Stimulated activated CD4-positive, alpha-beta T cell treated with anti-CD3 and anti-CD28 coated beads, Interleukin-15, amount 100 ng/mL, for 24 hours (primary cell): ENCODE measurements around the gene AP2A2.

ENCODE experiments used
- DNase-seq: peaks from one replicate; pipeline ENCODE4 v3.0.0-alpha.2; 2020

The AP2A2 gene

DNA sequence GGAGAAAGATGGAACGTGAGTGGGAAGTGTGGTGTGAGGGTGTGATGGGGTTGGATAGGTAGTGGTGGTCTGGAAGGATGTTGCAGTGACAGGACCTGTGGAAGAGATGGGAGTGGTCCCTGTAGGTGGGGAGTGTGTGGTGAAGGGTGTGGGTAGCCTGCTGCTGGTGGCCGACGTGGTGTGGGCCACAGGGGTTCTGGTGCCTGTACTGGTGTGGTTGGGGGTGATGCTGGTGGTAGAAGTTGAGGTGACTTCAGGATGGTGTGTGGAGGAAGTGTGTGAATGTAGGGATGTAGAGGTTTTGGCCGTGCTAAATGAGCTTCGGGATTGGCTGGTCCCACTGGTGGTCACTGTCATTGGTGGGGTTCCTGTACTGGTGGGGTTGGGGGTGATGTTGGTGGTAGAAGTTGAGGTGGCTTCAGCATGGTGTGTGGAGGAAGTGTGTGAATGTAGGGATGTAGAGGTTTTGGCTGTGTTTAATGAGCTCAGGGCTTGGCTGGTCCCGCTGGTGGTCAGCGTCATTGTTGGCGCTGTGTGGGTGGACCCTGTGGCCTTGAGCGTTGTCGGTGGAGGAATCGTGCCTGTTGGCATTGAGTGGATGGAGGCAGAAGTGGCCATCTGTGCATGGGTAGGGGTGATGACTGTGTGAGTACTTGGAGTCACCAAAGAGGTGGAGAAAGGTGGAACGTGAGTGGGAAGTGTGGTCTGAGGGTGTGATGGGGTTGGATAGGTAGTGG, 91.8 kb downstream of the AP2A2 start:
- DNase-seq = no peak

DNA sequence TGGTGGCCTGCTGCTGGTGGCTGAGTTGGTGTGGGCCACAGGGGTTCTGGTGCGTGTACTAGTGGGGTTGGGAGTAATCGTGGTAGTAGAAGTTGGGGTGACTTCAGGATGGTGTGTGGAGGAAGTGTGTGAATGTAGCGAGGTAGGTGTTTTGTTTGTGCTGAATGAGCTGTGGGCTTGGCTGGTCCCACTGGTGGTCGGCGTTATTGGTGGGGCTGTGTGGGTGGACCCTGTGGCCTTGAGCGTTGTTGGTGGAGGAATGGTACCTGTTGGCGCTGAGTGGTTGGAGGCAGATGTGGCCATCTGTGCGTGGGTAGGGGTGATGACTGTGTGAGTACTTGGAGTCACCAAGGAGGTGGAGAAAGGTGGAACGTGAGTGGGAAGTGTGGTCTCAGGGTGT, 92.4 kb downstream of the AP2A2 start:
- DNase-seq = no peak

DNA sequence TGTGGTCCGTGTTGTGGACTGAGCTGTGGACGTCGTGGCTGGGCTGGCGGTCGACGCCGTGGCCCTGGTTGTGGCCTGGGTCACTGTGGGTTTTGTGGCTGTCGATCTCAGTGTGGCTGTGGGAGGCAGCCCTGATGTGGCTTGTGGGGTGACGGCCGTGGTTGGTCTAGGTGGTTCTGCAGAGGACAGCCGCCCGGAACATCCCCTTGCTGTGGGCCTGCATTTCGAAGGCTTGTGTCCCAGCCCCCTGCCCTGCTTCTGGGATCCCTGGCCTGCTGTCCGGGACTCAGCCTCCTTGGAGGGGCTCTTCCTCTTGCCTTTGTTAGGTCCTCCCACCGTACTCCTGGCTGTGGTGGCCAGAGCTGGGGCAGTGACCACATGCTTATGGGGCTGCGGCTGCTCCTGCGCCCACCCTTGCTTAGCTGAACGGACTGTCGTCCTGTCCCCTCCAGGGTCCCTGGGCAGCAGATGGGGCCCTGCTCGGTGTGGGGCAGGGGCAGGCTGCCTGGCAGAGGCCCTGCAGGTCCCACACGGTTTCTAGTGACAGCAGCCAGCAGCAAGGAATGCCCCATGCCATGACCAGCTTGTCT, 93.7 kb downstream of the AP2A2 start:
- DNase-seq = no peak

DNA sequence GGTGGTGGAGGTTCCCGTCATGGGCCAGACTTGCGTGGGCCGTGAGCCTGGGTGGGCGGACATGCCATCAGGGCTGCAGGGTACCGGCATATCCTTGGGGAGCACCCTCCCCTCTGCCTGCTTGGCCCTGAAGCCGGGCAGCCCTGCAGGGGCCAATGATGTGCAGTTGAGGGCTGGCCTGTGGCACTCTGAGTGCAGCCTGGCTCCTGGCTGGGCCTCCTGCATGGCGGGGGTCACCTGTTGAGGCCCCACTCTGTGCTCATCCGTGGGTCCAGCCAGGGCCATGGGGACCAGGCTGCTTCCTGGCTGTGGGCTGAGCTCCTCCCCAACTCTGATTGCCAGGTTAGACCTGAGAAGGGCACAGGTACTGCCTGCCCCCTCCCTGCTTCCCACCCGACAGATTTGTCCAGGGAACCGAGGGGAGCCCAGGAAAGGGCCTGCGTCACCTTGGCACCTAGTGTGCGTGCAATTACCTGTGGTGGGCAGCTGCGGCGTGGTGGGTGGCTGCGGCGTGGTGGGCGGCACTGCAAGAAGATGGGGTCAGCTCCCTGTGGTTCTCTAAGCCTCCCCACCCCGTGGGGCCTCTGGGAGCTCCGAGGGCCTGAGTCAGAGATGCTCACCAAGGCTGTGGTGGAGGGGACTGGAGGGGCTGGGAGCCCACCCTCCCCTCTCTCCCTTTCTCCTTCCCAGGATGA, 94.7 kb downstream of the AP2A2 start:
- DNase-seq = no peak

DNA sequence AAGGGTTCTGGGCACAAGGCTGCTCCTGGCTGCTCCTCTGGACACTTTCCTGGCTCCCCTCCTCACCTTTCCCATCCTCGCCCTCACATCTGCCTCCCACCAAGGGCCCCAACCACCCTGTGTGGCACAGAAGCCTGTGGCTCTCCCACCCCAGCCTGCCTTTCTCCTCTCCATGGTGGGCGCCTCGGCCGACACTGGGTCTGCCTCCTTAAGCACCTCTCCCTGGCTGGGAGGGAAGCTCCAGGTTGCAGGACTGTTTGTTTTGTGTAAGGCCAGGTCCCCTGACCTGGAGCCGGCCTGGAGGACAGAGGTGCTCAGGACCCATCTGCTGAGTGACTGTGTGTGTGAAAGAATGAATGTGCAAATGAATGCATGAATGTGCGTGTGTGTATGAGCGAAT, 96.7 kb downstream of the AP2A2 start:
- DNase-seq = no peak

DNA sequence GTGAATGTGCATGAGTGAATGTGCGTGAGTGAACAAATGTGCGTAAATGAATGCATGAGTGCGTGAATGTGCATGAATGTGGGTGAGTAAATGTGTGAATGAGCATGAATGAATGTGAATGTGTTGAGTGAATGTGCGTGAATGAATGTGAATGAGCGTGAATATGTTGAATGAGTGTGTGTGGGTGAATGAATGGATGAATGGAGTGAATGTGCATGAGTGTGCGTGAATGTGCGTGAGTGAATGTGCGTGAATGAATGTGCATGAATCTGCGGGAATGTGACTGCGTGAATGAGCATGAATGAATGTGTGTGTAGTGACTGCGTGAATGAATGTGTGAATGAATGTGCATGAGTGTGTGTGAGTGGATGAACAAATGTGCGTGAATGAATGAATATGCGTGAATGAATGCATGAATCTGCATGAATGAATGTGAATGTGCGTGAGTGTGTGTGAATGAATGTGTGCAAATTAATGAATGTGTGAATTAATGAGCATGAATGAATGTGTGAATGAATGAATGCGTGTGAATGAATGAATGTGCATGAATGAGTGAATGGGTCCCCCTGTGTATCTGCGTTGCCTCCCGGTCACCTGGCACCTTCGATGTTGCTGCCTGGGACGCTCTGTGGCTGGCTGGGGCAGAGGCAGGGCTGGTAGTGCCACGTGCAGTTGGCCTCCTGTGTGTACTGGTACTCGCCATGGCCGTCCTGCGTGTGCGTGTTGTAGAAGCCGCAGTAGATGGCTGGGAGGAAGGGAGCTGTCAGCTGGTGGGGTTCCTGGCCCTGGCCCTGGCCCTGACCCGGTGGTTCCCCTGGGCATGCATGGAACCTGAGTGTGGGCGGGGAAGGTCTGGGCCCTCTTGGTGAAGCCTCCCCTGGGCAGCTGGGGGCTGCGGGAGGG, 97.5 kb downstream of the AP2A2 start:
- DNase-seq = no peak

DNA sequence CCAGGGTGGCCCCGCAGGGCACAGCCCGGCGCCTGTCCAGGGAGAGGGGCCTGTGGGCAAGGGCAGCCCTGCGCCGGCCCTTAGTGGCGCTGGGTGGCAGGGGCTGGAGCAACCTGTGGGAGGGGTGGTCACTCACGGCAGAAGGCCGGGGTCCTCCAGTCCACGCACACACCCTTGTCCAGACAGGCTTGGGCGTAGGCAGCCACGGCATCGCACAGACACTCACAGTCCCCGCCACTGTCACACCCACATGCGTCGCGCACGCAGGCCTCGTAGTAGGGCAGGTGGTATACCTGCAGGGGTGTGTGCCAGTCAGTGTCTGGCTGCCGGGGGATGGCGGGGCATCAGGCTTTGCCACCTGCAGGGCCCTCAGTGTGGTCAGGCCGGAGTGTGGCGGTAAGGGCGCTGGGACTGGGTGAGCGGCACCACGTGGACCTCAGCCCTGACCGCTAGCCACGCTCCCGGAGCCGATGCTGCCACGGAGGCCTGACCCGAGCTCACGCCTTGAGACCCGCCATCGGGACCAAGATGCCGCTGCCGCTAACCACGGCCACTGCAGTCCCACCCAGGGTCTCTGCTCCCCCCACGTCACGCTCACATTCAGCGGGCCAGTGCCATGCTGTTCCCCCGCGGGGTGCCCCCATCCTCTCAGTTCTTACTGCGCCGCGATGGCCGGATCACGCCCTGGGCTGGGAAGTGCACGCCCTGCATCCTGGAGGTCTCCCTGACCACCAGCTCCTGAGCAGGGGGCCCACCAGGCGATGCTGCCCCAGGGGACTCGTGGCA, 98.3 kb downstream of the AP2A2 start:
- DNase-seq = no peak

DNA sequence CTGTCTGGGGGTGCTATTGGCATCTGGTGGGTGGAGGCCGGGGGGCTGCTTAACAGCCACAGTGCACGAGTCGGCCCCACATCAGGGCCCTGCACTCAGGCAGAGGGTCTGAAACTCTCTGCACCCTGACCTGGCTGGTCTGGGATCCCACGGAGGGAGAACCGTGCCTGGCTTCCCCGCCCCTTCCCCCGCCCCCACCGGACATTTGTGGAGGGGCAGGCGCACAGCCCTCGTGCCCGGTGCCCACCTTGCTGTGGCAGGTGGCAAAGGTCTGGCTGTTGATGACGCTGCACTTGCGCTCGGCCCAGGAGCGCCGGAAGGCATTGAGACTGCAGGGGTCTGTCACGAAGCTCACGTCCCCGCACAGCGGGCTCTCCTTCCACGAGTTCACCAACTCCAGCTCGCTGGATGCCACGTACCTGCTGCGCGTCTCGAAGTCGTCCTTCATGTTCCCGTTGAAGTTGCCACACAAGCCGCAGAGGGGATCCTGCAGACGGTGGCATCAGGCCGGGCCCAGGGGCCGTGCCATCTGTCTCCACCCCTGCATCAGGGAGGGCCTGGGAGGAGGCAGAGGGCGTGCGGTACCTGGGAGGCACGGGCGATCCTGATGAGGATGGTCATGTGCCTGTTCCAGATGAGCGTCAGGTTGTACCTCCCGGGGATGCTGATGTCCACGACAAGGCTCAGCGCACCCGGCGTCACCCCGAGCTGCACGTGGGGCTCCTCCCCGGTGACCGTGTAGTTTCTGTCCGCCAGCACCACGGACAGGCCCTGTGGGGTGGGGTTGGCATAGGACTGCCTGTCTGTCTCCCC, 99.1 kb downstream of the AP2A2 start:
- DNase-seq = no peak

DNA sequence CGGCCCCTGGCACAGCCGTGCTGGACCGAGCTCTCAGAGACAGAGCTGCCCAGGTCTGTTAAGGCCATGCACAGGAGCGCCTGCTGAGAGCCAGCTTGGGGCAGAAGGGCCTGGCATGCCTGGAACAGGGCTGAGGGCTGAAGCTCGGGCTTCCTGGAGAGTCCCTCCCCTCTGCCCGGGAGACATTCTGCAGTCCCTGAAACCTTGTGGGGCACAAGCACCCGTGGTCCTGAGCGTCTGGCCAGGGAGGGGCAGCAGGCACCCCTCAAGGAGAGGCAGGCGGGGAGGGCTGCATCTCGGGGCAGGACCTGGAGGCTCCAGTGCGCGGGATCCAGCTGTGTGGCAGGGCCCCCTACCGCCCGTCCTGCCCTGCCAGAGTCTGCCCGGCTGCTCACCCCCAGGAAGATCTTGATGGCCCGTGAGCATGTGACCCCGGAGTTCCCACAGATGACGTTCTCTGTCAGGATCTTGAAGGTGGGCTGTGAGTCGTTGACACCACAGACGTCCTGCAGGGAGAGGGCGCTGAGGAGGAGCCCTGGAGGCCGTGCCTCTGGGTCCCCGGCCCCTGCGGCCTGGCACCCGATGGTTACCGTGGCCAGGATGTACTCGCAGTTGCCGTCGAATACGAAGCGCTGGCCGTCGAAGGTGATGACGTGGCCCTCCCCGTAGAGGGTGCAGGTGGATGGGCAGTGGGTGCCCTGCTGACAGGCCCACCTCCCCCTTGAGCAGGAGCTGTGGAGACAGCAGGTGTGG, 99.9 kb downstream of the AP2A2 start:
- no peak for DNase-seq

DNA sequence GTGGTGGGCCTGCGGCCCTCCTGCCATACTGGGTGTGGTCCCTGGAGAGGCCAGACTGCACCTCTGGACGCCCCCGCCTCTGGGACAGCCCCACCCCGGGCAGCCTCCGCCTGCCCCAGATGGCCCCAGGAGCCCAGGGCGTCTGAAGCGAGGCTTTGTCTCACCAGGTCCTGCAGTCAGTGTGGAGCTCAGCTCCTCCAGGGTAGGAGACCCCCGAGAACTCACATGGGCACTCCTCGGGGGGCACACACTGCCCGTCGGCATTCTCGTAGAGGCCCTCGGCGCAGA, 100.4 kb downstream of the AP2A2 start:
- DNase-seq = no peak

DNA sequence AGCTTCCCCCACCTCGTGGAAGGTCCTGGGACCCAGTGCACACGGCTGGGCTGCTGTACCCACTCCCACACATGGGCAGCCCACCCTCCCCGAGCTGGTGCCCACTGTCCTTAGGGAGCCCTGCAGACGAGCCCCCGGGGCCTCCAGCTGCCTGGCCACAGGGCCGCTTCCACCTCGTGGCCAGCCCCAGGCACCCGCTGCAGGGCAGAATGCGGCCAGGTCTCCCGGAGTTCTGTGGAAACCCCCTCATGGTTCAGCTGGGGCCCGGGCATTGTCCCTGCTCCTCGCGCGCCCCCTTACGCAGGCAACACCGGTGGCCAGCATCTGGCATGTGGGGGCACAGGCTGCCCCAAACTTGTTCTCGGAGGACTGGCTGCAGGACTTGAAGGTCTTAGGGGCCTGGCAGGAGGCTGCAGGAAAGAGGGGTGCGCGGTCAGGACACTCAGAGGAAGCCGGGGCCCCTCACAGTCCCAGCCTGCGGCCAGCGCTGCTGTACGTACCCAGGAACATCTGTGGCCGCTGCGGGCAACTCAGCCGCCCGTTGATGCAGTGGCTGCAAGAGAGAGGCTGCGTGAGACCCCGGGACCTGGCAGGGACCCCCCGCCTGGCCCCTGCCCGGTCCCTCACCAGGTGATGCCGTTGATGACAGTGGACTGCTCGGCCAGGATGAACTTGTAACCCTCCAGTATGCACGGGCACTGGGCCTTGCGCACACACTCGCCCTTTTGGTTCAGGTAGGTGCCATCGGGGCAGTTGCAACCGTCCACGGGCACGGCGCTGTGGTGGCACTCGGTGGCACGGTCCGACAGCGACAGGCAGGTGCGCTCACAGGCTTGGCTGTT, 101.2 kb downstream of the AP2A2 start:
- DNase-seq = no peak

DNA sequence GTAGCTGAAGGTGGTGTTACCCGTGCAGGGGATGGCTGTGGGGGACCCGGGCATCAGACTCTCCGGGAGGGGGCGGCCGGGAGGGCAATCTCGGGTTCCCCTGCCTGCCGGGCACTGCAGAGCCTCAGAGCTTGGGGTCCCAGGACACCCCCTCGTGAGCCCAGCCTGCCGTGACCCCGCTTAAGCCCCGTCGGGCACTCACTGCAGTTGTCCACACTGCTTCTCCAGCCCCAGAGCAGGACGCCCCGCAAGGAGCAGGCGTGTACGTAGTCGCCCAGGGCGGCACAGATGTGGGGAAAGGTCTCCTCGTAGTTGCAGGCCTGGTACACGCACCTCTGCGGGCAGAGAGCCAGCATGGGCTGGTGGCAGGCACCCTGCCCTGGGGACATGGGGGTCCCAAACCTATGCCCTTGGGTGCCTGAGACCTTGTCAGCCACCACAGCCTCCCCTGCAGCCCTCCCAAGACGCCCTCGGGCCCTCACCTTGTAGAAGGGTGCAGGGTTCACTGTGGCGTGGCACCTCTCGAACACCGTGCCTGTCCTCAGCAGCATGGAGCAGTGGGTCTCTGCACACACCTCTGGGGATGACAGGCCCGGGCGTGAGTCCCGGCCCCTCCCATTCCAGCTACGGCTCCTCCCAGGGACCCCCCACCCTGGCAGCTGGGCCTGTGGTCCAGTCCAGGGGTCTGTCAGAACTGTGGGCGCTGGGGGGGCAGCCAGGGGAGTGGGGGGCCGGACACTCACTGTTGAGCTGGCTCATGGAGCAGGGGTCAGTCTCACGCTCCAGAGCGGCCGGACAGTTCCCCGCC, 102.0 kb downstream of the AP2A2 start:
- no peak for DNase-seq

DNA sequence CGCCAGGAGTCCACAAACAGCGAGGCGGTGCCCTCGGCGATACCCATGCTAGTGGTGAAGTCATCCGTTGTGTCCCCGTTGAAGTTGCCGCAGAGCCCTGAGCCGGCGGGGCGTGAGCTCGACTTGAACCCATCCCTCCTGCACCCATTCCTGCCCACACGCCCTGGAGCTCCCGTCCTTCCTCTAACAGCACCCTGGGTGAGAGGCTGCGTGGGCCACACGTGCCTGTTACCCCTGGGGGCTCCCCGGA, 102.5 kb downstream of the AP2A2 start:
- DNase-seq = no peak

DNA sequence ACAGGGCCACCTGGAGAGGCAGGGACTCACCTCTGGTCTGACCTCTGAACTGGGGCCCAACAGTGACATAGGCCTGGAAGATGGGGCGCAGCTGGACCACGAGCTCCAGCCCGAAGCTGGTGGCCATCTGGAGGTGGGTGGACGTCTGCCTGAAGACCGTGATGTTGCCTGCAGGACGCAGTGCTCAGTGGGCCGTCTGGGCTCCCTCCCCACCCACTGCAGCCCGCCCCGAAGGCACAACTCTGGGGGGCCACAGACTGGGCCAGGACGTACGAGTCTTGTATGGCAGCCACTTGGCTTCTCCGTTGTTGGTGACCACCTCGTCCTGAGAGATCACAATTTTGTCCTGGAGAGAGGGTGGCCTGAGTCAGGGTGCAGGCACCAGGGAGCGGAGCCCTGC, 102.9 kb downstream of the AP2A2 start:
- no peak for DNase-seq

DNA sequence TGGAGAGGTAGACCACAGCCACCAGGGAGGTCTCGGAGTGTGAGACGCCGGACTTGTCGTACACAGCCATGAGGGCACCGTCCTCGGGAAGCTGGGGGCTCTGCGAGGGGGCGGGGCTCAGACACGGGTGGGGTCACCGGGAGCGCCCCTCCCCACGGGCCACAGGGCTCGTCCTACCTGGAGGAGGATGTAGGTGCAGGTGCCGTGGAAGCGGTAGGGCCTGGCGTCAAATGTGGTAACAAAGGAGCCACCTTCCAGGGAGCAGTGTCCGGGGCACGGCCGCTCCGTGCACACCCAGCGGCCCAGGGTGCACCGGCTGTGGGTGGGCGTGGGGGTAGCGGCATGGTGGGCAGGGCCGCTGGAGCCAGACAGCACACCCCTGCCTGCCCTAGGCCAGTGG, 103.4 kb downstream of the AP2A2 start:
- DNase-seq = no peak

DNA sequence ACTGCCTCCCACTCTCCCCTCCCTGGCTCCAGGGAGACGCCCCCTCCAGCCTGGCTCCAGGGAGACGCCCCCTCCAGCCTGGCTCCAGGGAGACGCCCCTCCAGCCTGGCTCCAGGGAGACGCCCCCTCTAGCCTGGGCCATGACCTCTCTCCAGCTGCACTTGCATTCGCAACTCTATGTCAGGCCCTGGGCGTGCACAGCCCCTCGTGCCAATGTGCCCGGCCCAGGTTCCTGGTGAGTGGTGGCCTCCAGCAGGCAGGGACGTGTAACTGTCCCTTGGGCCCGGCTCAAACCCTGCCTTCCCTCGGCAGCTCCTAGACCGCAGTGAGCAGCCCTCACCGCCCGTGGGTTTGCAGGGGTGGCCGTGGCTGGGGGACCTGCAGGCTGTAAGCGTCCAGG, 104.0 kb downstream of the AP2A2 start:
- DNase-seq = no peak

DNA sequence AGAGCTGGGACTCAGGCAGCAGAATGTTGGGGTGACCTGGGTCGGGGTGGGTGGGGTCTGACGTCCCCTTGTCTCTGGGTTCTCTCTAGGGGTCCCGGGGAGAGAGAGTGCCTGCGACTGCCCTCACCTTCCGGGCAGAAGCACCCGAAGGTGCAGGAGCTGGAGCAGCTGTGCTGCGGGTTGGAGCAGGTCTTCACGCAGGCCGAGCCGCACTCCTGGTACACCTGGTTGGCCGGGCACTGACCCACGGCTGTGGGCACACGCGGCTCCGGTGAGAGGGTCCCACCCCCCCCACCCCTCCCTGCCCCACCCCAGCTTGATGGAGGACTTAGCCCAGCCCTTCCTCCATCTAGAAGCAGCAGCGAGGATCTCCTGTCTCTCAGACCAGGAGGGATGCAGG, 104.4 kb downstream of the AP2A2 start:
- no peak for DNase-seq

DNA sequence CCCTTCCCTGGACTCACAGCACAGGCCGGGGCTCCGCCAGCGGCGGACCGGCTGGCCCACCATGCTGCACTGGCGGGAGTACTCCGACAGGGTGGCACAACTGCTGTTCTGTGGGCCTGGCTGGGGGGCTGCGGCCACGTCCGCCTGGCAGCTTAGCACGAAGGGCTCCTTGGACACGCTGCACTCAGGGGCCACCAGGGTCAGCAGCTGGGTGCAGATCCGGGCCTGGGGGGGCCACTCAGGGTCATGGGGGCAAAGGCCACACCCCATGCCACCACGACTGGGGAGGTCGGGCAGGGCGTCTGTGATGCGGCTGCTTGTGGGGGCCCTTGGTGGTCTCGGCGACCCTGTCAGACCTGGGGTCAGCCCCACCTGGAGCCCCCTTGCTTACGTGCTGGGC, 104.9 kb downstream of the AP2A2 start:
- no peak for DNase-seq

DNA sequence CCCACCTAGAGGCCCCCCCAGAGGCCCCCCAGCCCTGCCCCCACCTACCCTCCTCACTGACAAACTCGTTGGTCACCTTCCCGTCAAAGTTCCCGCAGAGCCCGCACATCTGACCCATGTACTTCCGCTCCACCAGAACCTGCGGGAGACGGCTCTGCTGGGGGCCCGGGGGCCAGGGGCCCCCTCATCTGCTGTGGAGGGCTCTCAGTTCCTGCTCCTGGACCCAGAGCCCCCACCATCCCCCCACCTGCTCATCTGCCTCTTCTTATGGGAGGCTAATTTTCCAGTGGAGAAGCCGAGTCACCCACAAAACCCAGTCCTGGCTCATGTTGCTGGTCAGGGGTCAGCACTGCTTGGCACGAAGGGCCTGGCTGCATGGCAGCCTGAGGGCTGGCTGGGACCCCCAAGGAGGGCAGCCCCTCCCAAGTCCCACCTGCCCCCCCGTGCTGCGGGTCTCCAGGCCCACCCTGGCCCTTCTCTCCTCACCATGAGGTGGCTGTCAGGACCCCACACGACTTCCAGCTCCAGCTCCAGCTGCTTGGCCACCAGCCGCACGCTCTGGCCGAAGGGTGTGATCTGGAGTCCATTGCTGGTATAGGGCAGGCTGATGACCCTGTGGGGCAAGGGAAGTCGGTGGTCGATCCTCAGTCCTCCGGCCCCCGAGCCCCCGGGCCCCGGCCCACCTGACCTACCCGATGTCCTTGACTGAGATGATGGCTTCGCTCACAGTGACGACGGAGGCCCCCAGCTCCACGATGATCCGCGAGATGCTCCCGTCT, 105.6 kb downstream of the AP2A2 start:
- DNase-seq = no peak
